Astrocyte (in vitro differentiated cells and primary cell): ENCODE measurements around the gene ATF6. TPM values are rescaled to one million over a fixed set of nuclear protein-coding genes. Genes with fewer than 3 reads are reported as not detected.

Experiments
- DNase-seq: peaks from one replicate; pipeline ENCODE4 v3.0.0-alpha.2; 2010; ENCODE audit warnings: low read depth
- FAIRE-seq: peaks from 2 replicates; lab custom pipeline; 2011; peaks lifted over from hg19 to GRCh38; lab: Jason Lieb, UNC
- H2AFZ ChIP-seq: 2 replicates; pipeline ENCODE4 v1.6.0; 2012; ENCODE audit warnings: low read depth, low read length, inconsistent platforms
- H3K27ac ChIP-seq: 2 replicates; pipeline ENCODE4 v1.5.1; 2011; ENCODE audit warnings: low read depth, low read length, inconsistent platforms
- H3K27me3 ChIP-seq: 2 replicates; pipeline ENCODE4 v1.6.0; 2011; ENCODE audit warnings: low read length, inconsistent platforms; ENCODE audit not compliant: insufficient read depth
- H3K36me3 ChIP-seq: 2 replicates; pipeline ENCODE4 v1.5.1; 2011; ENCODE audit warnings: low read length, inconsistent platforms; ENCODE audit not compliant: insufficient read depth
- H3K4me1 ChIP-seq: 2 replicates; pipeline ENCODE4 v1.5.1; 2011; ENCODE audit warnings: low read length, inconsistent platforms; ENCODE audit not compliant: insufficient read depth
- H3K4me2 ChIP-seq: 2 replicates; pipeline ENCODE4 v1.6.0; 2012; ENCODE audit warnings: low read length, inconsistent platforms
- H3K4me3 ChIP-seq: 2 replicates; pipeline ENCODE4 v1.5.1; 2011; ENCODE audit warnings: low read depth, mild to moderate bottlenecking, low read length, inconsistent platforms; ENCODE audit not compliant: insufficient read depth
- H3K79me2 ChIP-seq: 2 replicates; pipeline ENCODE4 v1.6.0; 2012; ENCODE audit warnings: mild to moderate bottlenecking, low read length, inconsistent platforms; ENCODE audit not compliant: insufficient read depth
- H3K9ac ChIP-seq: 2 replicates; pipeline ENCODE4 v1.6.0; 2012; ENCODE audit warnings: mild to moderate bottlenecking, low read length, inconsistent platforms
- H3K9me3 ChIP-seq: 2 replicates; pipeline ENCODE4 v1.5.1; 2012; ENCODE audit warnings: low read depth, mild to moderate bottlenecking, low read length, inconsistent platforms; ENCODE audit not compliant: insufficient read depth
- H4K20me1 ChIP-seq: 2 replicates; pipeline ENCODE4 v1.6.0; 2012; ENCODE audit warnings: low read length, inconsistent platforms; ENCODE audit not compliant: insufficient read depth
- H3K27ac Mint-ChIP-seq: one replicate; pipeline ENCODE4 v1.8.0; 2021; ENCODE audit warnings: mild to moderate bottlenecking, mixed read lengths; ENCODE audit not compliant: unreplicated experiment
- H3K27me3 Mint-ChIP-seq: one replicate; pipeline ENCODE4 v1.8.0; 2021; ENCODE audit warnings: low read depth, mixed read lengths; ENCODE audit not compliant: unreplicated experiment
- H3K36me3 Mint-ChIP-seq: one replicate; pipeline ENCODE4 v1.8.0; 2021; ENCODE audit warnings: low read depth, mixed read lengths; ENCODE audit not compliant: unreplicated experiment
- H3K4me1 Mint-ChIP-seq: one replicate; pipeline ENCODE4 v1.8.0; 2021; ENCODE audit warnings: low read depth, mixed read lengths; ENCODE audit not compliant: unreplicated experiment
- H3K4me3 Mint-ChIP-seq: one replicate; pipeline ENCODE4 v1.8.0; 2021; ENCODE audit warnings: mild to moderate bottlenecking, moderate library complexity, mixed read lengths; ENCODE audit not compliant: unreplicated experiment
- H3K9me3 Mint-ChIP-seq: one replicate; pipeline ENCODE4 v1.8.0; 2021; ENCODE audit warnings: mild to moderate bottlenecking, mixed read lengths; ENCODE audit not compliant: unreplicated experiment
- EZH2 ChIP-seq: IDR thresholded peaks from 2 replicates; pipeline ENCODE4 v1.6.1; 2012; ENCODE audit warnings: mild to moderate bottlenecking, low read length, inconsistent platforms; ENCODE audit not compliant: insufficient read depth
- total RNA-seq: library from RNA; stranded (reverse); gene quantifications from 2 replicates; pipeline ENCODE4 v1.2.1, GENCODE V29; 2021
- TF ChIP-seq, protein P1 (sequence below): IDR thresholded peaks from 2 replicates; pipeline ENCODE4 v1.5.1; 2011; ENCODE audit warnings: low read depth, mild to moderate bottlenecking, inconsistent platforms, low read length, moderate library complexity; ENCODE audit not compliant: insufficient read depth

Gene ATF6
- total RNA-seq, 1 donor from 2014 or later, result 25.4 TPM

DNA sequence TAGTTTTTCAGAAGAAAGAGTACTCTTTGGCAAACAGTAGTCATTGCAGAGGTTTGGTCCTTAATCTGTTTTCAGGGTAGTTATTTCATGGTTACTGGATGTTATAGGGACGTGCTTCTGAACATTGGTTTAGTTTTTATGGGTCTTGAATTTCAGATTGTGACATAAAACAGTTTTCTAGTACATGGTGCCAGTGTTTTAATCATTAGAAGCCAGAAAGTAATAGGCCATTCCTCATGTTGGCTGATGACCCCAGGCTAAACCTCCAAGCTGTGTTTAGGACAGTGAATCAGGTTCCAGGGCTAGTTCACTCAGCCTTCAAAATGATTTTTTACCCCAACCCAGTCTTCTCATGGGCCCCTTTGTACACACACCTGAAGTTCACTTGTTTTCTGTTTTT, 184.3 kb downstream of the ATF6 start:
- H3K27ac Mint-ChIP-seq, result no peak overlapping the region
- Histone ChIP-seq H3K27me3 (no peaks in the 10 kb centered on the region), H3K36me3 (no peaks in the 10 kb centered on the region), H3K79me2 (no peaks in the 10 kb centered on the region), H2AFZ (no peak overlapping the region), H3K9me3 (no peaks in the 10 kb centered on the region), H4K20me1 (no peaks in the 10 kb centered on the region), H3K4me2 (no peak overlapping the region), H3K9ac (no peak overlapping the region), H3K4me3 (no peak overlapping the region), H3K4me1 (peaks cover 22% of the 10 kb centered on the region), H3K27ac (no peak overlapping the region)
- FAIRE-seq (no peak), DNase-seq (no peak)
- H3K36me3 Mint-ChIP-seq, result no peaks in the 10 kb centered on the region
- TF ChIP-seq EZH2, result no peak
- TF ChIP-seq, protein P1, sequence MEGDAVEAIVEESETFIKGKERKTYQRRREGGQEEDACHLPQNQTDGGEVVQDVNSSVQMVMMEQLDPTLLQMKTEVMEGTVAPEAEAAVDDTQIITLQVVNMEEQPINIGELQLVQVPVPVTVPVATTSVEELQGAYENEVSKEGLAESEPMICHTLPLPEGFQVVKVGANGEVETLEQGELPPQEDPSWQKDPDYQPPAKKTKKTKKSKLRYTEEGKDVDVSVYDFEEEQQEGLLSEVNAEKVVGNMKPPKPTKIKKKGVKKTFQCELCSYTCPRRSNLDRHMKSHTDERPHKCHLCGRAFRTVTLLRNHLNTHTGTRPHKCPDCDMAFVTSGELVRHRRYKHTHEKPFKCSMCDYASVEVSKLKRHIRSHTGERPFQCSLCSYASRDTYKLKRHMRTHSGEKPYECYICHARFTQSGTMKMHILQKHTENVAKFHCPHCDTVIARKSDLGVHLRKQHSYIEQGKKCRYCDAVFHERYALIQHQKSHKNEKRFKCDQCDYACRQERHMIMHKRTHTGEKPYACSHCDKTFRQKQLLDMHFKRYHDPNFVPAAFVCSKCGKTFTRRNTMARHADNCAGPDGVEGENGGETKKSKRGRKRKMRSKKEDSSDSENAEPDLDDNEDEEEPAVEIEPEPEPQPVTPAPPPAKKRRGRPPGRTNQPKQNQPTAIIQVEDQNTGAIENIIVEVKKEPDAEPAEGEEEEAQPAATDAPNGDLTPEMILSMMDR, result no peak
- peaks cover 39% of the 10 kb centered on the region for H3K4me1 Mint-ChIP-seq
- no peak overlapping the region for H3K4me3 Mint-ChIP-seq
- no peaks in the 10 kb centered on the region for H3K9me3 Mint-ChIP-seq
- H3K27me3 Mint-ChIP-seq, result no peaks in the 10 kb centered on the region

DNA sequence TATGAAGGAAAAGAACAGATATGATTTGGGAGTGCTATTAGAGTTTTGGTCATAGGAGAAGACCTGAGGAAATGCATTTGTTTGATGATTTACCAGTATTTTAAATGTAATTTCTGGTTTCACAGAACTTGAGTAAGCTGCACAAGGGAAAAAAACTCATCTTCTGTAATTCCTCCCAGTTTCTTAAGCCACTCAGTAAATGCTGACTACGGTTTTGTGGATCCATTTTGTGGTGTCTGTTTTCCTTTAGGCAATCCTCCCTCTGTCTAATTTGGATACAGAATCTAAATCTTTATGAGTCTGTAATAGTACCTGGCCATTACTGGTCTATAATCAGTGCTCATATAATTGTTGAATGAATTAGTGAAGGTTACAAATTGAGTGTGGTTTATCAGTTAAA, 185.5 kb downstream of the ATF6 start:
- H3K27me3 ChIP-seq, result no peaks in the 10 kb centered on the region
- H3K4me3 Mint-ChIP-seq, result no peak overlapping the region
- H3K27ac ChIP-seq, result no peak overlapping the region
- peak overlapping the region; percentile 9 for H3K27ac Mint-ChIP-seq
- H3K9me3 ChIP-seq, result no peaks in the 10 kb centered on the region
- no peaks in the 10 kb centered on the region for H3K9me3 Mint-ChIP-seq
- FAIRE-seq, result no peak
- H3K36me3 ChIP-seq, result no peaks in the 10 kb centered on the region
- H3K4me1 ChIP-seq, result peaks cover 19% of the 10 kb centered on the region
- no peaks in the 10 kb centered on the region for H3K79me2 ChIP-seq
- no peak overlapping the region for H2AFZ ChIP-seq
- H3K36me3 Mint-ChIP-seq, result no peaks in the 10 kb centered on the region
- no peaks in the 10 kb centered on the region for H3K27me3 Mint-ChIP-seq
- H3K4me1 Mint-ChIP-seq, result peaks cover 34% of the 10 kb centered on the region
- no peaks in the 10 kb centered on the region for H4K20me1 ChIP-seq
- DNase-seq, result no peak
- no peak overlapping the region for H3K4me2 ChIP-seq
- H3K9ac ChIP-seq, result no peak overlapping the region
- no peak overlapping the region for H3K4me3 ChIP-seq
- TF ChIP-seq EZH2, result no peak
- TF ChIP-seq, protein P1, result no peak

DNA sequence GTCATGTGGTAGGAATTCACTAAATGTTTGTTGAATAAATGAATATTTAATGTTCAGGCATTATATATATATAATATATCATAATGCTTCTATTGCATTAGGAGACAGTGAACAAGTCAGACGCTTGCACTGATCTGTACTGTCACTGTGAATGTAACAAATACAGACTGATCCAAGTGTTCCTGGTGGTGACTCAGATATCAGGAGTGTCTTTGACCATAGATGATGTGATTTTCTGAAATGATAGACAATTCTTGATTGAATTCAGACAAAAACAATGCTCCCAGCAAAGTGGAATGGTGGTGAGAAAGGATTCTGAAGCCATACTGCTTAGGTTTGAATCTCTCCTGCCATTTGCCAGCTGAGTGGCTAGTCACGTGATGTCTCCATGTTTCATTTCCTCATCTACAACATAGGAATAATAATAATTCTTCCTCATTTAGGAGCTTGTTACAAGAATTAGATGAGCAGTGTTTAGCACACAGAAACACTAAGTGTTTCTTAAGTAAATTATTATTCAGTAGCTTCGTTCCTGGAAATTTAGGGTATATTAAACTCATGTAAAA, 186.6 kb downstream of the ATF6 start:
- no peak overlapping the region for H3K4me2 ChIP-seq
- no peaks in the 10 kb centered on the region for H4K20me1 ChIP-seq
- no peaks in the 10 kb centered on the region for H3K36me3 ChIP-seq
- no peak overlapping the region for H3K27ac ChIP-seq
- H3K36me3 Mint-ChIP-seq, result no peaks in the 10 kb centered on the region
- H3K4me3 ChIP-seq, result no peak overlapping the region
- no peak overlapping the region for H3K27ac Mint-ChIP-seq
- no peak for DNase-seq
- no peak for FAIRE-seq
- no peak overlapping the region for H3K4me3 Mint-ChIP-seq
- H3K4me1 Mint-ChIP-seq, result peaks cover 30% of the 10 kb centered on the region
- TF ChIP-seq, protein P1, result no peak
- TF ChIP-seq EZH2, result no peak
- no peaks in the 10 kb centered on the region for H3K9me3 ChIP-seq
- H2AFZ ChIP-seq, result no peak overlapping the region
- H3K9me3 Mint-ChIP-seq, result no peaks in the 10 kb centered on the region
- H3K4me1 ChIP-seq, result peaks cover 14% of the 10 kb centered on the region
- H3K79me2 ChIP-seq, result no peaks in the 10 kb centered on the region
- H3K27me3 ChIP-seq, result no peaks in the 10 kb centered on the region
- H3K27me3 Mint-ChIP-seq, result no peaks in the 10 kb centered on the region
- H3K9ac ChIP-seq, result no peak overlapping the region
